GM08714 (cell line): ENCODE measurements around the gene HTR1E.
"Not testable (repeated sequence)": the region's sequence is repeated elsewhere in the genome, so short reads cannot be mapped to it uniquely, and the experiment has no call there.

Source experiments
- H3K4me3 ChIP-seq: fragments of 200-500 bp; sonication (Bioruptor generic); 2 replicates; pipeline ENCODE4 v1.5.1; 2014; ENCODE audit warnings: mild to moderate bottlenecking, low read length, inconsistent platforms
- ZNF274 ChIP-seq: IDR thresholded peaks from 2 replicates; pipeline ENCODE4 v1.6.1; 2012; ENCODE audit warnings: mild to moderate bottlenecking, low read depth, low read length

The HTR1E gene

GRCh38 chr6:86937219-86938079 lies at the start of gene HTR1E:
Gene HTR1E (plus strand): TSS chr6:86937528. CDS start chr6:87015335, 77,807 bp downstream.
- H3K4me3 ChIP-seq = no peak within 1 kb of the TSS
- no peak for TF ChIP-seq ZNF274

GRCh38 chr6:86888301-86888700 lies 49.0 kb upstream of the HTR1E start:
- H3K4me3 ChIP-seq = no peak overlapping the region
- no peak for TF ChIP-seq ZNF274

GRCh38 chr6:86897265-86897664 lies 40.1 kb upstream of the HTR1E start:
- H3K4me3 ChIP-seq = not testable (repeated sequence)

- no peak for TF ChIP-seq ZNF274
- no peak overlapping the region for H3K4me3 ChIP-seq
Measured at GRCh38 chr6:86913795-86914194, 23.5 kb upstream of the HTR1E start.

GRCh38 chr6:86916393-86916792 lies 20.9 kb upstream of the HTR1E start:
- no peak for TF ChIP-seq ZNF274

GRCh38 chr6:86927138-86927537 lies 10.2 kb upstream of the HTR1E start:
- not testable (repeated sequence) for H3K4me3 ChIP-seq

More at GRCh38 chr6:86916393-86916792, 20.9 kb upstream of the HTR1E start:
- H3K4me3 ChIP-seq = no peak overlapping the region

GRCh38 chr6:86927859-86928258 lies 9.5 kb upstream of the HTR1E start:
- not testable (repeated sequence) for H3K4me3 ChIP-seq

GRCh38 chr6:86934365-86934764 lies 3.0 kb upstream of the HTR1E start:
- TF ChIP-seq ZNF274 = no peak
- no peak overlapping the region for H3K4me3 ChIP-seq

GRCh38 chr6:86936834-86937218 lies 502 bp upstream of the HTR1E start:
- H3K4me3 ChIP-seq = no peak overlapping the region
- no peak for TF ChIP-seq ZNF274

- H3K4me3 ChIP-seq = no peak overlapping the region
- no peak for TF ChIP-seq ZNF274
Measured at GRCh38 chr6:86938814-86939213, 1.5 kb downstream of the HTR1E start.

- no peak for TF ChIP-seq ZNF274
- H3K4me3 ChIP-seq = no peak overlapping the region
Measured at GRCh38 chr6:86941461-86941860, 4.1 kb downstream of the HTR1E start.

GRCh38 chr6:86942769-86943516 lies 5.6 kb downstream of the HTR1E start:
- H3K4me3 ChIP-seq = no peak overlapping the region
- no peak for TF ChIP-seq ZNF274

- TF ChIP-seq ZNF274 = no peak
- no peak overlapping the region for H3K4me3 ChIP-seq
Measured at GRCh38 chr6:86943819-86944407, 6.6 kb downstream of the HTR1E start.

GRCh38 chr6:86949771-86950170 lies 12.4 kb downstream of the HTR1E start:
- no peak for TF ChIP-seq ZNF274
- H3K4me3 ChIP-seq = no peak overlapping the region

- TF ChIP-seq ZNF274 = no peak
- no peak overlapping the region for H3K4me3 ChIP-seq
Measured at GRCh38 chr6:86952991-86953390, 15.7 kb downstream of the HTR1E start.
